GM23338 (cell line): ENCODE measurements around the gene ARHGAP42. TPM values are rescaled to one million over a fixed set of nuclear protein-coding genes. Genes with fewer than 3 reads are reported as not detected.

ENCODE experiments used
- ATAC-seq: fragments of 200-7000 bp; cut with Tn5 transposase; 3 replicates; pipeline ENCODE4 v1.9.1; 2020
- DNase-seq: peaks from one replicate; pipeline ENCODE4 v3.0.0-alpha.2; 2015; ENCODE audit warnings: low spot score
- H2AFZ ChIP-seq: fragments of 200-600 bp; sonication (generic); 2 replicates; pipeline ENCODE4 v1.8.0; 2016; ENCODE audit warnings: antibody characterized with exemption, mild to moderate bottlenecking, moderate library complexity
- H3F3A ChIP-seq: fragments of 200-600 bp; sonication (generic); replicated peaks from 2 replicates; pipeline ENCODE4 v1.8.0; 2017; ENCODE audit warnings: antibody characterized with exemption, mixed run types, low read depth
- H3K27ac ChIP-seq: fragments of 200-600 bp; sonication (generic); 2 replicates; pipeline ENCODE4 v1.6.1; 2016; ENCODE audit warnings: low read depth
- H3K27me3 ChIP-seq: fragments of 200-600 bp; sonication (generic); 2 replicates; pipeline ENCODE4 v1.8.0; 2016; ENCODE audit warnings: mild to moderate bottlenecking, mixed run types, moderate library complexity; ENCODE audit not compliant: insufficient read depth
- H3K36me3 ChIP-seq: fragments of 200-600 bp; sonication (generic); 2 replicates; pipeline ENCODE4 v1.8.0; 2016; ENCODE audit warnings: mild to moderate bottlenecking; ENCODE audit not compliant: insufficient read depth
- H3K4me1 ChIP-seq: fragments of 200-600 bp; sonication (generic); 2 replicates; pipeline ENCODE4 v1.8.0; 2016; ENCODE audit warnings: mild to moderate bottlenecking, moderate library complexity; ENCODE audit not compliant: insufficient read depth
- H3K4me2 ChIP-seq: fragments of 200-600 bp; sonication (generic); 2 replicates; pipeline ENCODE4 v1.7.1; 2017; ENCODE audit warnings: mixed run types
- H3K4me3 ChIP-seq: fragments of 200-600 bp; sonication (generic); 2 replicates; pipeline ENCODE4 v1.6.1; 2016; ENCODE audit warnings: mixed run types
- H3K79me2 ChIP-seq: fragments of 200-600 bp; sonication (generic); replicated peaks from 2 replicates; pipeline ENCODE4 v1.8.0; 2017; ENCODE audit warnings: mild to moderate bottlenecking; ENCODE audit not compliant: insufficient read depth
- H3K9me2 ChIP-seq: fragments of 200-600 bp; sonication (generic); 2 replicates; pipeline ENCODE4 v1.8.0; 2017; ENCODE audit not compliant: insufficient read depth
- H4K20me1 ChIP-seq: fragments of 200-600 bp; sonication (generic); replicated peaks from 2 replicates; pipeline ENCODE4 v1.8.0; 2017; ENCODE audit warnings: mild to moderate bottlenecking; ENCODE audit not compliant: insufficient read depth
- H3K27ac Mint-ChIP-seq: 2 replicates; pipeline ENCODE4 v1.8.0; 2020; ENCODE audit warnings: inconsistent platforms, mild to moderate bottlenecking, moderate library complexity, mixed read lengths
- H3K27me3 Mint-ChIP-seq: 3 replicates; pipeline ENCODE4 v1.8.0; 2022; ENCODE audit warnings: low read depth, mild to moderate bottlenecking, moderate library complexity, mixed read lengths, inconsistent platforms; ENCODE audit not compliant: insufficient read depth, poor library complexity
- H3K36me3 Mint-ChIP-seq: 3 replicates; pipeline ENCODE4 v1.8.0; 2021; ENCODE audit warnings: low read depth, mild to moderate bottlenecking, inconsistent platforms, moderate library complexity, mixed read lengths
- H3K4me1 Mint-ChIP-seq: 3 replicates; pipeline ENCODE4 v1.8.0; 2020; ENCODE audit warnings: mild to moderate bottlenecking, inconsistent platforms, mixed read lengths
- H3K4me3 Mint-ChIP-seq: 3 replicates; pipeline ENCODE4 v1.8.0; 2021; ENCODE audit warnings: moderate library complexity, mild to moderate bottlenecking, inconsistent platforms, mixed read lengths
- H3K9me3 Mint-ChIP-seq: 3 replicates; pipeline ENCODE4 v1.8.0; 2020; ENCODE audit warnings: moderate library complexity, mild to moderate bottlenecking, inconsistent platforms, mixed read lengths
- CREB1 ChIP-seq: fragments of 250-450 bp; sonication (Bioruptor Pico); IDR thresholded peaks from 2 replicates; pipeline ENCODE4 v1.5.0; 2020; ENCODE audit warnings: low read depth, mild to moderate bottlenecking, moderate library complexity
- EZH2 ChIP-seq: fragments of 200-600 bp; sonication (generic); IDR thresholded peaks from one replicate; pipeline ENCODE4 v1.8.0; 2017; ENCODE audit warnings: antibody characterized with exemption, mild to moderate bottlenecking, low read depth; ENCODE audit not compliant: unreplicated experiment
- EZH2phosphoT487 ChIP-seq: fragments of 200-600 bp; sonication (generic); IDR thresholded peaks from one replicate; pipeline ENCODE4 v1.8.1; 2018; ENCODE audit warnings: antibody characterized with exemption; ENCODE audit not compliant: unreplicated experiment
- JUNB ChIP-seq: IDR thresholded peaks from one replicate; pipeline ENCODE4 v1.6.1; 2016; ENCODE audit warnings: antibody characterized with exemption; ENCODE audit not compliant: unreplicated experiment
- NANOG ChIP-seq: IDR thresholded peaks from 2 replicates; pipeline ENCODE4 v1.6.1; 2016; ENCODE audit warnings: antibody characterized with exemption, borderline replicate concordance
- POLR2AphosphoS5 ChIP-seq: IDR thresholded peaks from 2 replicates; pipeline ENCODE4 v1.6.1; 2016; ENCODE audit warnings: antibody characterized with exemption, low read depth
- STAT1 ChIP-seq: IDR thresholded peaks from one replicate; pipeline ENCODE4 v1.6.1; 2016; ENCODE audit warnings: antibody characterized with exemption; ENCODE audit not compliant: unreplicated experiment
- ZNF114 ChIP-seq: fragments of 250-450 bp; sonication (Bioruptor Pico); IDR thresholded peaks from 2 replicates; pipeline ENCODE4 v1.5.0; 2020; ENCODE audit warnings: mild to moderate bottlenecking, moderate library complexity
- ZNF331 ChIP-seq: fragments of 250-450 bp; sonication (Bioruptor Pico); IDR thresholded peaks from 2 replicates; pipeline ENCODE4 v1.5.0; 2020; ENCODE audit warnings: low read depth, mild to moderate bottlenecking, moderate library complexity
- polyA plus RNA-seq: library from polyadenylated mRNA; unstranded; fragments of >200 nt; fragmentation: Nextera tagmentation; extraction: Ambion mirVana; gene quantifications from 2 replicates; pipeline ENCODE4 v1.2.1, GENCODE V29; 2016
- total RNA-seq: library from RNA; depleted of rRNA; stranded (reverse); fragments of >200 nt; shearing (Covaris generic); gene quantifications from 2 replicates; pipeline ENCODE4 v1.2.3, GENCODE V29; 2014
- TF ChIP-seq, protein P1 (sequence below), 2 experiments: fragments of 200-600 bp in 1 of 2; sonication (generic) in 1 of 2; conservative IDR thresholded peaks; 2 replicates each; pipeline versions ENCODE4 v1.5.1 to v1.6.1; 2016 to 2017; ENCODE audit warnings: antibody characterized with exemption in 2 of 2, low read depth in 2 of 2, mild to moderate bottlenecking in 2 of 2, moderate library complexity in 1 of 2
- TF ChIP-seq, protein P2 (sequence below): fragments of 250-450 bp; sonication (Bioruptor Pico); IDR thresholded peaks from 2 replicates; pipeline ENCODE4 v1.5.0; 2020; ENCODE audit warnings: mild to moderate bottlenecking, moderate library complexity
- TF ChIP-seq, protein P3 (sequence below): IDR thresholded peaks from 2 replicates; pipeline ENCODE4 v1.6.1; 2016; ENCODE audit warnings: antibody characterized with exemption
- TF ChIP-seq, protein P4 (sequence below): IDR thresholded peaks from one replicate; pipeline ENCODE4 v1.6.1; 2018; ENCODE audit warnings: antibody characterized with exemption; ENCODE audit not compliant: unreplicated experiment

The ARHGAP42 gene
- total and polyA plus RNA-seq, 2 experiments from 2014 or later, result 23.7 to 35.7 TPM

DNA sequence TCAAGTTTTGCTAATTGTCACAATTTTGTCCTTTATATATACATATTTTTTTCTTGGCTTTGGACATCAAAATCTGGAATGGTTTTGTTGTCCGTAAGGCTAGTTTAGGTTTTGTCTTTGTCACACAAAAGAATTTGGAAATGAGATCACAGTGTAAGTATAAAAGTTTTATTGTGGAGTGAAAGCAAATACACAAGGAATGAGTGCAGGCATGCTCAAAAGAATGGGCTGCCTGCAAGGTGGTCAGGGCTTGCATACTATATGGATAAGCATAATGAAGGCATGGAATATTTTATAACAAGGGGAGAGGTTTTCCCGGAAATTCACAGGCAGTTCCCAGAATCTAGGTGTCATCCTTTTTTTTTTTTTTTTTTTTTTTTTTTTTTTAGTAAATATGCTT is 150.2 kb downstream of the ARHGAP42 start:
- H3K9me3 Mint-ChIP-seq, result no peaks in the 10 kb centered on the region
- H3K27ac ChIP-seq, result peak overlapping the region; percentile 34
- H3K4me1 Mint-ChIP-seq, result peaks cover 32% of the 10 kb centered on the region
- no peak for ATAC-seq
- DNase-seq, result no peak
- peaks cover 13% of the 10 kb centered on the region for H3K4me1 ChIP-seq
- H4K20me1 ChIP-seq, result no peaks in the 10 kb centered on the region
- no peak overlapping the region for H3K4me3 ChIP-seq
- peaks cover 1% of the 10 kb centered on the region for H3K27me3 Mint-ChIP-seq
- H3K27me3 ChIP-seq, result no peaks in the 10 kb centered on the region
- H3K27ac Mint-ChIP-seq, result peak overlapping the region; percentile 69; the same call in 1 of the 2 replicates
- no peaks in the 10 kb centered on the region; the same call in 1 of the 2 replicates for H3K79me2 ChIP-seq
- H2AFZ ChIP-seq, result no peak overlapping the region
- H3F3A ChIP-seq, result no peaks in the 10 kb centered on the region
- no peaks in the 10 kb centered on the region for H3K9me2 ChIP-seq
- no peak overlapping the region for H3K4me3 Mint-ChIP-seq
- TF ChIP-seq CREB1 (CRISPR knock-in tag) (no peak), ZNF114 (no peak), STAT1 (no peak), EZH2phosphoT487 (no peak), NANOG (no peak), JUNB (no peak), ZNF331 (CRISPR knock-in tag) (no peak), POLR2AphosphoS5 (no peak), EZH2 (no peak)
- TF ChIP-seq, protein P1, sequence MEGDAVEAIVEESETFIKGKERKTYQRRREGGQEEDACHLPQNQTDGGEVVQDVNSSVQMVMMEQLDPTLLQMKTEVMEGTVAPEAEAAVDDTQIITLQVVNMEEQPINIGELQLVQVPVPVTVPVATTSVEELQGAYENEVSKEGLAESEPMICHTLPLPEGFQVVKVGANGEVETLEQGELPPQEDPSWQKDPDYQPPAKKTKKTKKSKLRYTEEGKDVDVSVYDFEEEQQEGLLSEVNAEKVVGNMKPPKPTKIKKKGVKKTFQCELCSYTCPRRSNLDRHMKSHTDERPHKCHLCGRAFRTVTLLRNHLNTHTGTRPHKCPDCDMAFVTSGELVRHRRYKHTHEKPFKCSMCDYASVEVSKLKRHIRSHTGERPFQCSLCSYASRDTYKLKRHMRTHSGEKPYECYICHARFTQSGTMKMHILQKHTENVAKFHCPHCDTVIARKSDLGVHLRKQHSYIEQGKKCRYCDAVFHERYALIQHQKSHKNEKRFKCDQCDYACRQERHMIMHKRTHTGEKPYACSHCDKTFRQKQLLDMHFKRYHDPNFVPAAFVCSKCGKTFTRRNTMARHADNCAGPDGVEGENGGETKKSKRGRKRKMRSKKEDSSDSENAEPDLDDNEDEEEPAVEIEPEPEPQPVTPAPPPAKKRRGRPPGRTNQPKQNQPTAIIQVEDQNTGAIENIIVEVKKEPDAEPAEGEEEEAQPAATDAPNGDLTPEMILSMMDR (conservative IDR thresholded peaks at IDR 0.05; ENCODE audit: low read depth in 2 of 2), result no peak
- TF ChIP-seq, protein P2, sequence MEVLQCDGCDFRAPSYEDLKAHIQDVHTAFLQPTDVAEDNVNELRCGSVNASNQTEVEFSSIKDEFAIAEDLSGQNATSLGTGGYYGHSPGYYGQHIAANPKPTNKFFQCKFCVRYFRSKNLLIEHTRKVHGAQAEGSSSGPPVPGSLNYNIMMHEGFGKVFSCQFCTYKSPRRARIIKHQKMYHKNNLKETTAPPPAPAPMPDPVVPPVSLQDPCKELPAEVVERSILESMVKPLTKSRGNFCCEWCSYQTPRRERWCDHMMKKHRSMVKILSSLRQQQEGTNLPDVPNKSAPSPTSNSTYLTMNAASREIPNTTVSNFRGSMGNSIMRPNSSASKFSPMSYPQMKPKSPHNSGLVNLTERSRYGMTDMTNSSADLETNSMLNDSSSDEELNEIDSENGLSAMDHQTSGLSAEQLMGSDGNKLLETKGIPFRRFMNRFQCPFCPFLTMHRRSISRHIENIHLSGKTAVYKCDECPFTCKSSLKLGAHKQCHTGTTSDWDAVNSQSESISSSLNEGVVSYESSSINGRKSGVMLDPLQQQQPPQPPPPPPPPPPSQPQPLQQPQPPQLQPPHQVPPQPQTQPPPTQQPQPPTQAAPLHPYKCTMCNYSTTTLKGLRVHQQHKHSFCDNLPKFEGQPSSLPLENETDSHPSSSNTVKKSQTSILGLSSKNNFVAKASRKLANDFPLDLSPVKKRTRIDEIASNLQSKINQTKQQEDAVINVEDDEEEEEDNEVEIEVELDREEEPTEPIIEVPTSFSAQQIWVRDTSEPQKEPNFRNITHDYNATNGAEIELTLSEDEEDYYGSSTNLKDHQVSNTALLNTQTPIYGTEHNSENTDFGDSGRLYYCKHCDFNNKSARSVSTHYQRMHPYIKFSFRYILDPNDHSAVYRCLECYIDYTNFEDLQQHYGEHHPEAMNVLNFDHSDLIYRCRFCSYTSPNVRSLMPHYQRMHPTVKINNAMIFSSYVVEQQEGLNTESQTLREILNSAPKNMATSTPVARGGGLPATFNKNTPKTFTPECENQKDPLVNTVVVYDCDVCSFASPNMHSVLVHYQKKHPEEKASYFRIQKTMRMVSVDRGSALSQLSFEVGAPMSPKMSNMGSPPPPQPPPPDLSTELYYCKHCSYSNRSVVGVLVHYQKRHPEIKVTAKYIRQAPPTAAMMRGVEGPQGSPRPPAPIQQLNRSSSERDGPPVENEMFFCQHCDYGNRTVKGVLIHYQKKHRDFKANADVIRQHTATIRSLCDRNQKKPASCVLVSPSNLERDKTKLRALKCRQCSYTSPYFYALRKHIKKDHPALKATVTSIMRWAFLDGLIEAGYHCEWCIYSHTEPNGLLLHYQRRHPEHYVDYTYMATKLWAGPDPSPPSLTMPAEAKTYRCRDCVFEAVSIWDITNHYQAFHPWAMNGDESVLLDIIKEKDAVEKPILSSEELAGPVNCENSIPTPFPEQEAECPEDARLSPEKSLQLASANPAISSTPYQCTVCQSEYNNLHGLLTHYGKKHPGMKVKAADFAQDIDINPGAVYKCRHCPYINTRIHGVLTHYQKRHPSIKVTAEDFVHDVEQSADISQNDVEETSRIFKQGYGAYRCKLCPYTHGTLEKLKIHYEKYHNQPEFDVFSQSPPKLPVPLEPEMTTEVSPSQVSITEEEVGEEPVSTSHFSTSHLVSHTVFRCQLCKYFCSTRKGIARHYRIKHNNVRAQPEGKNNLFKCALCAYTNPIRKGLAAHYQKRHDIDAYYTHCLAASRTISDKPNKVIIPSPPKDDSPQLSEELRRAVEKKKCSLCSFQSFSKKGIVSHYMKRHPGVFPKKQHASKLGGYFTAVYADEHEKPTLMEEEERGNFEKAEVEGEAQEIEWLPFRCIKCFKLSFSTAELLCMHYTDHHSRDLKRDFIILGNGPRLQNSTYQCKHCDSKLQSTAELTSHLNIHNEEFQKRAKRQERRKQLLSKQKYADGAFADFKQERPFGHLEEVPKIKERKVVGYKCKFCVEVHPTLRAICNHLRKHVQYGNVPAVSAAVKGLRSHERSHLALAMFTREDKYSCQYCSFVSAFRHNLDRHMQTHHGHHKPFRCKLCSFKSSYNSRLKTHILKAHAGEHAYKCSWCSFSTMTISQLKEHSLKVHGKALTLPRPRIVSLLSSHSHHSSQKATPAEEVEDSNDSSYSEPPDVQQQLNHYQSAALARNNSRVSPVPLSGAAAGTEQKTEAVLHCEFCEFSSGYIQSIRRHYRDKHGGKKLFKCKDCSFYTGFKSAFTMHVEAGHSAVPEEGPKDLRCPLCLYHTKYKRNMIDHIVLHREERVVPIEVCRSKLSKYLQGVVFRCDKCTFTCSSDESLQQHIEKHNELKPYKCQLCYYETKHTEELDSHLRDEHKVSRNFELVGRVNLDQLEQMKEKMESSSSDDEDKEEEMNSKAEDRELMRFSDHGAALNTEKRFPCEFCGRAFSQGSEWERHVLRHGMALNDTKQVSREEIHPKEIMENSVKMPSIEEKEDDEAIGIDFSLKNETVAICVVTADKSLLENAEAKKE (CRISPR knock-in tag), result no peak
- TF ChIP-seq, protein P3, sequence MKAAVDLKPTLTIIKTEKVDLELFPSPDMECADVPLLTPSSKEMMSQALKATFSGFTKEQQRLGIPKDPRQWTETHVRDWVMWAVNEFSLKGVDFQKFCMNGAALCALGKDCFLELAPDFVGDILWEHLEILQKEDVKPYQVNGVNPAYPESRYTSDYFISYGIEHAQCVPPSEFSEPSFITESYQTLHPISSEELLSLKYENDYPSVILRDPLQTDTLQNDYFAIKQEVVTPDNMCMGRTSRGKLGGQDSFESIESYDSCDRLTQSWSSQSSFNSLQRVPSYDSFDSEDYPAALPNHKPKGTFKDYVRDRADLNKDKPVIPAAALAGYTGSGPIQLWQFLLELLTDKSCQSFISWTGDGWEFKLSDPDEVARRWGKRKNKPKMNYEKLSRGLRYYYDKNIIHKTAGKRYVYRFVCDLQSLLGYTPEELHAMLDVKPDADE, result no peak
- TF ChIP-seq, protein P4, sequence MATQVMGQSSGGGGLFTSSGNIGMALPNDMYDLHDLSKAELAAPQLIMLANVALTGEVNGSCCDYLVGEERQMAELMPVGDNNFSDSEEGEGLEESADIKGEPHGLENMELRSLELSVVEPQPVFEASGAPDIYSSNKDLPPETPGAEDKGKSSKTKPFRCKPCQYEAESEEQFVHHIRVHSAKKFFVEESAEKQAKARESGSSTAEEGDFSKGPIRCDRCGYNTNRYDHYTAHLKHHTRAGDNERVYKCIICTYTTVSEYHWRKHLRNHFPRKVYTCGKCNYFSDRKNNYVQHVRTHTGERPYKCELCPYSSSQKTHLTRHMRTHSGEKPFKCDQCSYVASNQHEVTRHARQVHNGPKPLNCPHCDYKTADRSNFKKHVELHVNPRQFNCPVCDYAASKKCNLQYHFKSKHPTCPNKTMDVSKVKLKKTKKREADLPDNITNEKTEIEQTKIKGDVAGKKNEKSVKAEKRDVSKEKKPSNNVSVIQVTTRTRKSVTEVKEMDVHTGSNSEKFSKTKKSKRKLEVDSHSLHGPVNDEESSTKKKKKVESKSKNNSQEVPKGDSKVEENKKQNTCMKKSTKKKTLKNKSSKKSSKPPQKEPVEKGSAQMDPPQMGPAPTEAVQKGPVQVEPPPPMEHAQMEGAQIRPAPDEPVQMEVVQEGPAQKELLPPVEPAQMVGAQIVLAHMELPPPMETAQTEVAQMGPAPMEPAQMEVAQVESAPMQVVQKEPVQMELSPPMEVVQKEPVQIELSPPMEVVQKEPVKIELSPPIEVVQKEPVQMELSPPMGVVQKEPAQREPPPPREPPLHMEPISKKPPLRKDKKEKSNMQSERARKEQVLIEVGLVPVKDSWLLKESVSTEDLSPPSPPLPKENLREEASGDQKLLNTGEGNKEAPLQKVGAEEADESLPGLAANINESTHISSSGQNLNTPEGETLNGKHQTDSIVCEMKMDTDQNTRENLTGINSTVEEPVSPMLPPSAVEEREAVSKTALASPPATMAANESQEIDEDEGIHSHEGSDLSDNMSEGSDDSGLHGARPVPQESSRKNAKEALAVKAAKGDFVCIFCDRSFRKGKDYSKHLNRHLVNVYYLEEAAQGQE, result no peak
- H3K4me2 ChIP-seq, result no peak overlapping the region
- H3K36me3 Mint-ChIP-seq, result 0 out of 3 replicates have a peak, but pooled peaks cover 4% of the 10 kb centered on the region
- H3K36me3 ChIP-seq, result no peaks in the 10 kb centered on the region
